Natural killer cell (primary cell): ENCODE measurements around the gene ATP6V0C. TPM values are rescaled to one million over a fixed set of nuclear protein-coding genes. Genes with fewer than 3 reads are reported as not detected.

Source experiments
- ATAC-seq, 3 donors: fragments of 150-1000 bp in 2 of 3; fragments of 200-7000 bp in 1 of 3; cut with Tn5 transposase; 1 replicate in 1 of 3; 2 replicates in 2 of 3; pipeline ENCODE4 v1.10.0; 2021; ENCODE audit warnings: mild to moderate bottlenecking in 2 of 3, moderate library complexity in 2 of 3
- DNase-seq, 2 donors: peaks; one replicate each; pipeline versions ENCODE4 v3.0.0 to v3.0.0-alpha.2; 2013 to 2021; ENCODE audit warnings: mixed read lengths in 1 of 2
- H3K27ac ChIP-seq: one replicate; pipeline ENCODE4 v1.5.1; 2013; ENCODE audit warnings: mild to moderate bottlenecking, low read length
- H3K27me3 ChIP-seq: one replicate; pipeline ENCODE4 v1.6.1; 2013; ENCODE audit warnings: low read length; ENCODE audit not compliant: control insufficient read depth, insufficient read depth
- H3K36me3 ChIP-seq: one replicate; pipeline ENCODE4 v1.6.1; 2013; ENCODE audit warnings: low read length; ENCODE audit not compliant: control insufficient read depth, insufficient read depth
- H3K4me1 ChIP-seq: one replicate; pipeline ENCODE4 v1.6.1; 2013; ENCODE audit warnings: low read length; ENCODE audit not compliant: control insufficient read depth, insufficient read depth
- H3K4me3 ChIP-seq: one replicate; pipeline ENCODE4 v1.5.1; 2013; ENCODE audit warnings: low read length
- H3K9me3 ChIP-seq: one replicate; pipeline ENCODE4 v1.6.1; 2013; ENCODE audit warnings: low read length; ENCODE audit not compliant: control insufficient read depth, insufficient read depth
- H3K27ac Mint-ChIP-seq, 2 donors: one replicate each; pipeline ENCODE4 v1.8.0; 2022; ENCODE audit warnings: mild to moderate bottlenecking in 2 of 2, mixed read lengths in 2 of 2, moderate library complexity in 1 of 2
- H3K27me3 Mint-ChIP-seq, 2 donors: one replicate each; pipeline ENCODE4 v1.8.0; 2022; ENCODE audit warnings: low read depth in 2 of 2, mixed read lengths in 2 of 2
- H3K36me3 Mint-ChIP-seq: one replicate; pipeline ENCODE4 v1.8.0; 2022; ENCODE audit warnings: mixed read lengths
- H3K4me1 Mint-ChIP-seq, 2 donors: one replicate each; pipeline ENCODE4 v1.8.0; 2022; ENCODE audit warnings: mixed read lengths in 2 of 2
- H3K4me3 Mint-ChIP-seq: one replicate; pipeline ENCODE4 v1.8.0; 2022; ENCODE audit warnings: mild to moderate bottlenecking, moderate library complexity, mixed read lengths
- H3K9me3 Mint-ChIP-seq, 2 donors: one replicate each; pipeline ENCODE4 v1.8.0; 2022; ENCODE audit warnings: mixed read lengths in 2 of 2
- CTCF ChIP-seq: fragments of 200-600 bp; IDR thresholded peaks from one replicate; pipeline ENCODE4 v1.8.0; 2022; ENCODE audit warnings: antibody characterized with exemption
- WGBS: methylation state at CpG from one replicate; pipeline ENCODE4 v1.1.7; 2013; ENCODE audit warnings: missing lambda C conversion rate; ENCODE audit not compliant: insufficient coverage; 5-methylcytosine and 5-hydroxymethylcytosine counted together
- intact Hi-C: fragments of 100-400 bp; cut with micrococcal nuclease; formaldehyde crosslinking; loops from one replicate; pipeline ENCODE4 v1.14.2; 2022
- total RNA-seq, 4 donors: library from RNA; stranded (reverse); fragments of 120-200 nt in 1 of 4; gene quantifications; one replicate each; pipeline versions ENCODE4 v1.2.3 to v1.2.4, GENCODE V29; 2013 to 2022

ATP6V0C gene
- total RNA-seq, 3 donors from 2014 or later (not counting 1 experiment from before 2014, with no cell fraction given): 183 to 242 (median 217) TPM

GRCh38 chr16:2530629-2531318 is 17.0 kb downstream of the ATP6V0C start:
- intact Hi-C loops: no loop called here

GRCh38 chr16:2531371-2531695 is 17.6 kb downstream of the ATP6V0C start, which contains the start of gene CEMP1:
Gene CEMP1 (minus strand): TSS chr16:2531408. CDS start chr16:2531073, 335 bp downstream.
- Mint-ChIP-seq H3K4me1 (peaks cover 18 to 27% of the 10 kb centered on the region in 2 donors), H3K36me3 (no peaks in the 10 kb centered on the region), H3K27ac (peak within 1 kb of the TSS; percentile 98 to 100), H3K27me3 (no peaks in the 10 kb centered on the region), H3K9me3 (no peaks in the 10 kb centered on the region), H3K4me3 (peak within 1 kb of the TSS; percentile 93)
- peak within 1 kb of the TSS; percentile 100 for H3K27ac ChIP-seq
- no peaks in the 10 kb centered on the region for H3K9me3 ChIP-seq
- intact Hi-C loops: no loop called here
- ATAC-seq: no peak
- no peak for DNase-seq
- H3K4me3 ChIP-seq: peak within 1 kb of the TSS; percentile 78
- H3K4me1 ChIP-seq: peaks cover 35% of the 10 kb centered on the region
- peaks cover 21% of the 10 kb centered on the region for H3K36me3 ChIP-seq
- WGBS: 15% methylated on average over 11 of the region's 11 CpGs
- H3K27me3 ChIP-seq: no peaks in the 10 kb centered on the region
- TF ChIP-seq CTCF: no peak

More at GRCh38 chr16:2530629-2531318, 17.0 kb downstream of the ATP6V0C start:
- peaks cover 18 to 26% of the 10 kb centered on the region in 2 donors for H3K4me1 Mint-ChIP-seq
- H3K4me3 Mint-ChIP-seq: peak overlapping the region; percentile 93
- H3K27me3 Mint-ChIP-seq: no peaks in the 10 kb centered on the region
- H3K4me1 ChIP-seq: peaks cover 29% of the 10 kb centered on the region
- ATAC-seq (no peak), DNase-seq (no peak)
- TF ChIP-seq CTCF: no peak
- H3K9me3 ChIP-seq: no peaks in the 10 kb centered on the region
- H3K27me3 ChIP-seq: no peaks in the 10 kb centered on the region
- H3K36me3 Mint-ChIP-seq: no peaks in the 10 kb centered on the region
- peaks cover 26% of the 10 kb centered on the region for H3K36me3 ChIP-seq
- peak overlapping the region; percentile 98 to 100 for H3K27ac Mint-ChIP-seq
- no peak overlapping the region for H3K4me3 ChIP-seq
- H3K9me3 Mint-ChIP-seq: no peaks in the 10 kb centered on the region
- WGBS: 96% methylated on average over 14 of the region's 14 CpGs
- peak overlapping the region; percentile 100 for H3K27ac ChIP-seq

- no peaks in the 10 kb centered on the region for H3K27me3 ChIP-seq
- H3K4me1 Mint-ChIP-seq: peaks cover 18 to 32% of the 10 kb centered on the region in 2 donors
- no peaks in the 10 kb centered on the region for H3K9me3 ChIP-seq
- H3K27ac Mint-ChIP-seq: peak overlapping the region; percentile 98 to 100
- no peak for TF ChIP-seq CTCF
- WGBS: 0% methylated on average over 84 of the region's 84 CpGs
- peak overlapping the region; percentile 100 for H3K27ac ChIP-seq
- no peaks in the 10 kb centered on the region for H3K36me3 Mint-ChIP-seq
- ATAC-seq: peak; percentile 85 to 96 (median 86)
- peak; percentile 96 to 98 for DNase-seq
- peaks cover 41% of the 10 kb centered on the region for H3K4me1 ChIP-seq
- intact Hi-C loops: loop anchor here (1.0 kb wide), 1 partner anchor 19 kb away; the partner anchor contains the start of gene ATP6V0C
- peak overlapping the region; percentile 93 for H3K4me3 Mint-ChIP-seq
- peak overlapping the region; percentile 78 for H3K4me3 ChIP-seq
- no peaks in the 10 kb centered on the region for H3K9me3 Mint-ChIP-seq
- no peaks in the 10 kb centered on the region for H3K27me3 Mint-ChIP-seq
- H3K36me3 ChIP-seq: peaks cover 20% of the 10 kb centered on the region
These were observed 18.1 kb downstream of the ATP6V0C start for GRCh38 chr16:2531696-2532493.
